ENCODE results near the gene TNFRSF12A. TPM values are rescaled to one million over a fixed set of nuclear protein-coding genes. Genes with fewer than 3 reads are reported as not detected.

TNFRSF12A gene
- total RNA-seq, 1 experiment from 2014 or later = 78.9 TPM

Other genes with a start within 250 kb of the TNFRSF12A start
- 252 to 267 TPM (median 267 TPM) in 3 replicates for gene ELOB, start 243.1 kb upstream of the TNFRSF12A start, total RNA-seq (2021)
- gene PRSS33, start 232.8 kb upstream of the TNFRSF12A start, total RNA-seq (2021) = 0.18 to 0.44 TPM (median 0.24 TPM) in 3 replicates
- gene PRSS41, start 221.9 kb upstream of the TNFRSF12A start, total RNA-seq (2021) = not detected in 3 replicates
- gene PRSS21, start 203.1 kb upstream of the TNFRSF12A start, total RNA-seq (2021) = 1.2 to 1.5 TPM (median 1.4 TPM) in 3 replicates
- gene ZG16B, start 190.1 kb upstream of the TNFRSF12A start, total RNA-seq (2021) = not detected in 3 replicates
- gene PRSS22, start 162.2 kb upstream of the TNFRSF12A start, total RNA-seq (2021) = 2.3 to 3.9 TPM (median 3.0 TPM) in 3 replicates
- gene FLYWCH2, start 137.2 kb upstream of the TNFRSF12A start, total RNA-seq (2021) = 19.7 to 25.0 TPM (median 20.7 TPM) in 3 replicates
- 27.2 to 34.2 TPM (median 32.6 TPM) in 3 replicates for gene FLYWCH1, start 108.4 kb upstream of the TNFRSF12A start, total RNA-seq (2021)
- gene KREMEN2, start 56.1 kb upstream of the TNFRSF12A start, total RNA-seq (2021) = 7.5 to 8.6 TPM (median 8.5 TPM) in 3 replicates
- gene PAQR4, start 51.0 kb upstream of the TNFRSF12A start, total RNA-seq (2021) = 21.1 to 32.4 TPM (median 21.5 TPM) in 3 replicates
- 102 to 120 TPM (median 113 TPM) in 3 replicates for gene PKMYT1, start 39.9 kb upstream of the TNFRSF12A start, total RNA-seq (2021)
- 0.87 to 1.1 TPM (median 0.92 TPM) in 3 replicates for gene CLDN9, start 7.4 kb upstream of the TNFRSF12A start, total RNA-seq (2021)
- gene CLDN6, start 2.2 kb upstream of the TNFRSF12A start, total RNA-seq (2021) = 746 to 778 TPM (median 775 TPM) in 3 replicates
- gene HCFC1R1, start 3.6 kb downstream of the TNFRSF12A start, total RNA-seq (2021) = 76.0 to 84.0 TPM (median 83.2 TPM) in 3 replicates
- gene THOC6, start 3.7 kb downstream of the TNFRSF12A start, total RNA-seq (2021) = 76.5 to 94.2 TPM (median 88.7 TPM) in 3 replicates
- 27.3 to 28.5 TPM (median 28.2 TPM) in 3 replicates for gene BICDL2, start 16.6 kb downstream of the TNFRSF12A start, total RNA-seq (2021)
- gene MMP25, start 26.2 kb downstream of the TNFRSF12A start, total RNA-seq (2021) = 41.2 to 49.0 TPM (median 43.3 TPM) in 3 replicates
- 3.5 to 4.7 TPM (median 3.6 TPM) in 3 replicates for gene IL32, start 45.3 kb downstream of the TNFRSF12A start, total RNA-seq (2021)
- gene ZSCAN10, start 78.9 kb downstream of the TNFRSF12A start, total RNA-seq (2021) = 263 to 286 TPM (median 271 TPM) in 3 replicates
- 17.7 to 22.7 TPM (median 21.3 TPM) in 3 replicates for gene ZNF205, start 92.2 kb downstream of the TNFRSF12A start, total RNA-seq (2021)
- 8.9 to 11.6 TPM (median 10.3 TPM) in 3 replicates for gene ZNF213, start 114.7 kb downstream of the TNFRSF12A start, total RNA-seq (2021)
- 0.27 to 0.46 TPM (median 0.44 TPM) in 3 replicates for gene OR1F1, start 167.8 kb downstream of the TNFRSF12A start, total RNA-seq (2021)
- 6.8 to 9.7 TPM (median 7.2 TPM) in 3 replicates for gene ZNF200, start 214.8 kb downstream of the TNFRSF12A start, total RNA-seq (2021)
- 0.09 to 0.21 TPM (median 0.14 TPM) in 3 replicates for gene MEFV, start 236.3 kb downstream of the TNFRSF12A start, total RNA-seq (2021)